GM13977 (cell line): Measurements from ENCODE around the gene XRCC5.

Experiments used
- DNase-seq: peaks from one replicate; pipeline ENCODE4 v3.0.0; 2012; ENCODE audit warnings: low spot score
- CTCF ChIP-seq: IDR thresholded peaks from 2 replicates; pipeline ENCODE4 v1.5.1; 2012; ENCODE audit warnings: mild to moderate bottlenecking, control low read depth; ENCODE audit not compliant: insufficient read depth; ENCODE audit errors: extremely low read depth, missing control alignments
- in situ Hi-C: fragments of 300-500 bp; cut with MboI; formaldehyde crosslinking; loops from one replicate; pipeline ENCODE4 v1.12.0; 2022; ENCODE audit warnings: low sequenced_read_pairs, low pct_unique_long_range_greater_than_20kb, mixed read lengths, inconsistent platforms; ENCODE audit not compliant: unreplicated experiment

Gene XRCC5

GRCh38 chr2:216181351-216181750 is 72.2 kb downstream of the XRCC5 start:
- TF ChIP-seq CTCF: no peak
- DNase-seq: no peak
- in situ Hi-C loops: no loop called here

- in situ Hi-C loops: no loop called here
- no peak for DNase-seq
- no peak for TF ChIP-seq CTCF
These were observed 72.9 kb downstream of the XRCC5 start for GRCh38 chr2:216181953-216182461.

- DNase-seq: peak; percentile 7
- in situ Hi-C loops: no loop called here
These were observed 74.3 kb downstream of the XRCC5 start for GRCh38 chr2:216183462-216183861.

GRCh38 chr2:216188559-216188850 is 79.4 kb downstream of the XRCC5 start:
- in situ Hi-C loops: no loop called here
- DNase-seq: no peak
- TF ChIP-seq CTCF: no peak

More at GRCh38 chr2:216183462-216183861, 74.3 kb downstream of the XRCC5 start:
- TF ChIP-seq CTCF: no peak

GRCh38 chr2:216188956-216189355 is 79.8 kb downstream of the XRCC5 start:
- no peak for DNase-seq
- TF ChIP-seq CTCF: no peak
- in situ Hi-C loops: no loop called here

- DNase-seq: no peak
- in situ Hi-C loops: no loop called here
- TF ChIP-seq CTCF: no peak
These were observed 80.3 kb downstream of the XRCC5 start for GRCh38 chr2:216189410-216189809.

GRCh38 chr2:216192181-216192580 is 83.0 kb downstream of the XRCC5 start:
- in situ Hi-C loops: no loop called here
- TF ChIP-seq CTCF: no peak
- DNase-seq: no peak
